Neural crest cell (in vitro differentiated cells): ENCODE data around the gene SLC6A1. TPM values are rescaled to one million over a fixed set of nuclear protein-coding genes. Genes with fewer than 3 reads are reported as not detected.

Experiments used
- DNase-seq: peaks from one replicate; pipeline ENCODE4 v3.0.0; 2021; ENCODE audit warnings: low read depth, mixed read lengths, low spot score
- H3K27ac Mint-ChIP-seq: one replicate; pipeline ENCODE4 v1.8.0; 2021; ENCODE audit warnings: mild to moderate bottlenecking, mixed read lengths; ENCODE audit not compliant: unreplicated experiment
- H3K27me3 Mint-ChIP-seq: 2 replicates; pipeline ENCODE4 v1.8.0; 2021; ENCODE audit warnings: low read depth, mild to moderate bottlenecking, mixed read lengths
- H3K36me3 Mint-ChIP-seq: 2 replicates; pipeline ENCODE4 v1.8.0; 2021; ENCODE audit warnings: low read depth, mild to moderate bottlenecking, mixed read lengths
- H3K4me1 Mint-ChIP-seq: 2 replicates; pipeline ENCODE4 v1.8.0; 2021; ENCODE audit warnings: mixed read lengths
- H3K4me3 Mint-ChIP-seq: one replicate; pipeline ENCODE4 v1.8.0; 2021; ENCODE audit warnings: mild to moderate bottlenecking, mixed read lengths
- H3K9me3 Mint-ChIP-seq: 2 replicates; pipeline ENCODE4 v1.8.0; 2021; ENCODE audit warnings: mixed read lengths
- total RNA-seq: library from RNA; stranded (reverse); gene quantifications from 2 replicates; pipeline ENCODE4 v1.2.1, GENCODE V29; 2021
- TF ChIP-seq, protein P1 (sequence below): fragments of 200-600 bp; sonication (generic); conservative IDR thresholded peaks from 2 replicates; pipeline ENCODE4 v1.5.0; 2021; ENCODE audit warnings: antibody characterized with exemption, mild to moderate bottlenecking

SLC6A1 gene
- total RNA-seq, 1 donor from 2014 or later = 0.42 TPM

DNA sequence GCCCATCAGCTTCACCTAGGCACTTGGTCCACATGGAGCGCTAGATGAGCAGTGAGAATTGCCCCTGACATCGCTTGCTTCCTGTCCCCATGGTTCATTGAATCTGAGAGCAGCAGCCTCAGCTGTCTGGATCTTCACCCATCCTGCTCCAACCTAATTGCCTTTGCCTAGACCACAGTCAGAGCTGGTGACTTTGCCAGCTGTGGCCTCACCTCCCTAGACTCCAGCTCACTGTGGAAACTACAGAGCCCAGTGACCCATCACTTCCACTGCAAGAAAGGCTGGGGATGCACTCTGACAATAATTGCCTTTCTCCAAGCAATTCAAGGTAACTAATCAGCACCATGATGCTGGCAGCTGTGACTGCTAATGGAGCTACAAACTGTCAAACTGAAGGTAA is 30.6 kb upstream of the SLC6A1 start:
- Mint-ChIP-seq H3K9me3 (no peaks in the 10 kb centered on the region), H3K27me3 (peaks cover 47% of the 10 kb centered on the region), H3K4me1 (no peaks in the 10 kb centered on the region), H3K4me3 (no peak overlapping the region), H3K27ac (no peak overlapping the region), H3K36me3 (no peaks in the 10 kb centered on the region)
- DNase-seq = no peak
- TF ChIP-seq, protein P1, sequence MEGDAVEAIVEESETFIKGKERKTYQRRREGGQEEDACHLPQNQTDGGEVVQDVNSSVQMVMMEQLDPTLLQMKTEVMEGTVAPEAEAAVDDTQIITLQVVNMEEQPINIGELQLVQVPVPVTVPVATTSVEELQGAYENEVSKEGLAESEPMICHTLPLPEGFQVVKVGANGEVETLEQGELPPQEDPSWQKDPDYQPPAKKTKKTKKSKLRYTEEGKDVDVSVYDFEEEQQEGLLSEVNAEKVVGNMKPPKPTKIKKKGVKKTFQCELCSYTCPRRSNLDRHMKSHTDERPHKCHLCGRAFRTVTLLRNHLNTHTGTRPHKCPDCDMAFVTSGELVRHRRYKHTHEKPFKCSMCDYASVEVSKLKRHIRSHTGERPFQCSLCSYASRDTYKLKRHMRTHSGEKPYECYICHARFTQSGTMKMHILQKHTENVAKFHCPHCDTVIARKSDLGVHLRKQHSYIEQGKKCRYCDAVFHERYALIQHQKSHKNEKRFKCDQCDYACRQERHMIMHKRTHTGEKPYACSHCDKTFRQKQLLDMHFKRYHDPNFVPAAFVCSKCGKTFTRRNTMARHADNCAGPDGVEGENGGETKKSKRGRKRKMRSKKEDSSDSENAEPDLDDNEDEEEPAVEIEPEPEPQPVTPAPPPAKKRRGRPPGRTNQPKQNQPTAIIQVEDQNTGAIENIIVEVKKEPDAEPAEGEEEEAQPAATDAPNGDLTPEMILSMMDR = no peak

DNA sequence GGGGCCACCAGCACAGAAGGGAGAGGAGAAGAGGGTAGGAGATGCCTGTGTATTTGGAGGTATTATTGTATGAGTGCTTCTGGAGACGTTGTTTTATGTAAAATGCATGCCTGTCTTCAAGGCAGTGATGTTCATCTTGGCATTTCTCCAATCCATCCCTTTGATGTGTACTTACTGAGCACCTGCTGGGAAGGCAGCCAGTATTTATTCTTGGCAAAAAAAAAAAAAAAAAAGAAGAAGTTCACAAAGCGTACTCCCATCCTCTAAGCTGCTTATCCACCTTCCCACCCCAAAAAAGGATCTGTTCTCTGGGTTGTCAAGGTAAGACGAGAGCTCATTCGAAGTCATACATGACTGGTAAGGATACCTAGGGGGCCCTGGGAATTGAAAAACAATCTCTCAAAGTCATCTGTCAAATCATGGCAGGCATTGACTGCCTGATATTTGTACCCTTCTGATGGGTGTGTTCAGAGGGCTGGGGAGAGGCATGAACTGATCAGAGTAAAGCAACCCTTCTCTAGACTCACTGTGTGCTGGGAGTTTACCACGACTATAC is 30.0 kb upstream of the SLC6A1 start:
- Mint-ChIP-seq H3K36me3 (no peaks in the 10 kb centered on the region), H3K9me3 (no peaks in the 10 kb centered on the region), H3K4me1 (no peaks in the 10 kb centered on the region), H3K4me3 (no peak overlapping the region), H3K27ac (no peak overlapping the region), H3K27me3 (peaks cover 51% of the 10 kb centered on the region)
- TF ChIP-seq, protein P1 = no peak
- no peak for DNase-seq

DNA sequence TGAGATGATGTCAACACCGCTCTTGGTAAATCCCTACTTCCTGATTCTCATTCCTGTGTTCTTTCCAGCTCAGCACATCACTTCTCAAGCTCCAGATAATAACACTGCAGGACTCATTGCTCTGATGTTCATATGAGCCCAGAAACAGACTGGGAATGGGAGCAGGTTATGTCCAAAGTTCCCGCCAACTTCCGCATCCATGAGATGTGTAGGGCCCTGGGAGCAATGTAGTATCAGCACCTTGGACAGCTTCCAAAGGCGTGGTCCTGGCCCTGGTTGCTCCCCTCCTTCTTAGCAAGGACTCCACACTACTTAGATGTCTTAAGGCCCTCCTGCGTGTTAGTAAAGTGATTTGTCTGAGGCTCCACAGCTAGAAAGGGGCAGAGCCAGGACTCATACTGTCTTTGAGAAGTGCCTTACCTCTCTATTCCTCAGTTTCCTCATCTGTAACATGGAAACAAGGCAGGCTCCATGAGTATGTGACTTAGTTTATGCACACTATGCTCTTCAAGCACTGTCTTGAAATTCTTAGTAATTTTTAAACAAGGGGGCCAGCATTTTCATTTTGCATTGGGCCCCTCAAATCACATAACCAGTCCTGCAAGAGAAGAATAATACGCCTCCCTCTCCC is 27.9 kb upstream of the SLC6A1 start:
- peaks cover 58% of the 10 kb centered on the region for H3K27me3 Mint-ChIP-seq
- H3K4me1 Mint-ChIP-seq = peaks cover 9% of the 10 kb centered on the region
- H3K4me3 Mint-ChIP-seq = no peak overlapping the region
- H3K36me3 Mint-ChIP-seq = no peaks in the 10 kb centered on the region
- TF ChIP-seq, protein P1 = no peak
- DNase-seq = peak; percentile 39
- H3K27ac Mint-ChIP-seq = no peak overlapping the region
- no peaks in the 10 kb centered on the region for H3K9me3 Mint-ChIP-seq

DNA sequence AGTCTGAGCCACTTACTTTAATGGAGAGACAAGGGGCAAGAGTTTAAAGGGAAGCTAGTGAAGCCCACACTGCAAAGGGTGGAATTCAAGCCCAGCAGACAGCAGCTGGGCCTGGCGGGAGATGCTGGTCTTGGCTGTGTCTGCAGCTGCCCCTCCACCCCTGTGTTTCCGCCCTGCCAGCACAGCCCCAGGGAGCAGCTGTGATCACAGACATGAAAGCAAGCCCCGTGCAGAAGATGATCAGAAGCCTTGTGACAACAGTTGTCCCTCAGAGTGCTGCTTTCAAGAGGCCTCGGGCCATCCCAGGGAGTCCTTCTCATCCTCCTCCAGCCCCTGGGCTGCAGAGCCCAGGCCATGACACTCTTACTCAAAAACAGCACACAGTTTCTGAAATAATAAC is 24.1 kb upstream of the SLC6A1 start:
- TF ChIP-seq, protein P1 = no peak
- Mint-ChIP-seq H3K27ac (no peak overlapping the region), H3K4me3 (no peak overlapping the region), H3K4me1 (peaks cover 9% of the 10 kb centered on the region), H3K9me3 (no peaks in the 10 kb centered on the region), H3K36me3 (no peaks in the 10 kb centered on the region), H3K27me3 (peaks cover 68% of the 10 kb centered on the region)
- no peak for DNase-seq

DNA sequence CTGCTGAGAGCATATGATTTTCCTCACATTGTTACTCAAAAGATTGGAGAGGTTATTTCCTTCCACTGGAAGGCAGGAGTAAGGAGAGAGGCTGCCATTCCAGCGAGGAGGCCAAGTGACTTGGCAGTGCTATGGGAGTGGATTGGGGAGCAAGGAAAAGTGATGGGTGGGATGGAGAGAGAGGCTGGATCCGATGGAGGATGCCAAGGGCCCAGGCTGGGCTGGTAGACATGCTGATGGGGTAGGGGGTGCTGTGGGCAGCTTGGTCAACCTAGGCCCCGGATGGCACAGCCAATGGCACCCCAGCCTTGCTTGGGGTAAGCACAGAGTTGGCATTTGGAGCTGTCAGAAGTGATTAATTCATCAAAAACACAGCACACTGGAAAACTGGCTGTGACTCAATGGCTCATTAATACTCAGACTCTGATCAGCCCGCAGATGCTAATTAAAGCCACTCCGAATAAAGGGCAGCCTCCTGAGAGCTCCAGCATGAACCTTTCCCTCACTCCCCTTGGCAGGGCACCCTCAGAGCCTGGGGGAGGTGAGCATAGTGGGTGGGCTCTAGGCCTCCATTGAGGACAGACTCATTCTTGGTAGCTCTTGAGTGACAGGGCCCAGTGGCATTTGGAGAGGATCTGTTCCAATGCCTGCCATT is 22.1 kb upstream of the SLC6A1 start:
- H3K36me3 Mint-ChIP-seq = no peaks in the 10 kb centered on the region
- no peak overlapping the region for H3K27ac Mint-ChIP-seq

More for the DNA sequence above, 22.1 kb upstream of the SLC6A1 start:
- Mint-ChIP-seq H3K4me3 (no peak overlapping the region), H3K27me3 (peaks cover 68% of the 10 kb centered on the region), H3K9me3 (no peaks in the 10 kb centered on the region), H3K4me1 (peaks cover 9% of the 10 kb centered on the region)
- TF ChIP-seq, protein P1 = no peak
- no peak for DNase-seq
